Activated gamma-delta T cell treated with anti-CD3 and anti-CD28 coated beads, Interleukin-2, amount 50 U/mL, for 16 hours (primary cell): ENCODE results near the gene MSI2.

ENCODE experiments used
- DNase-seq: peaks from one replicate; pipeline ENCODE4 v3.0.0-alpha.2; 2020; ENCODE audit warnings: low read depth

MSI2 gene

GRCh38 chr17:57641761-57642160 is 385.4 kb downstream of the MSI2 start:
- DNase-seq, result no peak

- no peak for DNase-seq
These were observed 386.7 kb downstream of the MSI2 start for GRCh38 chr17:57643062-57643461.

GRCh38 chr17:57644326-57644725 is 388.0 kb downstream of the MSI2 start:
- DNase-seq, result no peak

- peak; percentile 8 for DNase-seq
These were observed 389.8 kb downstream of the MSI2 start for GRCh38 chr17:57645950-57646665.

DNA sequence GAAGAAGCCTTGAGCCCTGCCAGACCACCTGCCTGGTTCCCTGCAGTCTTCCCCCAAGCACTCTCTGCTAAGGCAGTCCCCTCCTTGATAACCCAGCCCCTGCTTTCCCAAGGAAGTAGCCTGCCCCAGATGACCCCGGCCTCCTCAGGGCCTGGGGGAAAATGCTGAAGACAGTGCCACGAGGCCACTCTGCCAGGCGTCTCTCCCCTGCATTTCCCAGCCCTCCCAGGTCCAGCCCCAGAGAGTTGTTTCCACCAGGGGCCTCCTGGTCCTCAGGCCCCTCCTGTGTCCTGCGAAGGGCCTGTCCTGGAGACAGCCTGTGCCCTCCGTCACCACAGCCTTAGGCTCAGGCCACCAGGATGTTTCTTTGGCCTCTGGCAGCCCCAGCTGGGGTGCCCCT is 392.4 kb downstream of the MSI2 start:
- DNase-seq, result no peak

DNA sequence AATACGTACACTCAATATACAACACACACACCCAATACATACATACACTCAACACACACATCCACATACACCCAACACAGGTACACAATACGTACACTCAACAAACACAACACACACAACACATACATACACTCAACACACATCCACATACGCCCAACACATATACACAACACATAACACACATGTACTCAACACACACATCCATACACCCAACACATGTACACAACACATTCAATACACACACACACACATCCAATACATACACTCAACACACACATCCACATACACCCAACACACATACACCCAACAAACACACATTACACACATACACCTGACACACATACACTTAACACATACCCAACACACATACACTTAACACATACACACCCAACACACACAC is 392.9 kb downstream of the MSI2 start:
- no peak for DNase-seq

- DNase-seq, result no peak
These were observed 393.6 kb downstream of the MSI2 start for GRCh38 chr17:57649731-57650484.

DNA sequence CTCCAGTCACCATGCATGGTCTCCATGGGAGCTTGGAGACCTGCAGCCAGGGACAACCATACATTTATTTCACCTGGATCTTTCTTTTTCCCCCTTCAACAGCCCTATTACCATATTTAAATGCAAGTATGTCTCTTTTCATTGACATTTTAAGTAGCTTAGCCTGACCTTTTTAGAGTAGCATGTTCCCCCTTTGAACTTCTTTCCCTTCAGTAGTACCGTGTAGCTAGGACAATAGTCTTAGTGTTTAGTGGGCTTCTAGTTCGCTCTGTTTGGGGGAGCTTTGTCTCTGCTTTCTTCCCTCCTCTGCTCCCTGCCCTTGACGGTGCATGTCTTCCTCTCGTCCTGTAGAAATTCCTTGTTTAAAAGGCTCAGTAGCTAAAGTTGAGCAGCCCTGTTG is 394.2 kb downstream of the MSI2 start:
- no peak for DNase-seq

- DNase-seq, result no peak
These were observed 395.1 kb downstream of the MSI2 start for GRCh38 chr17:57651451-57651850.

DNA sequence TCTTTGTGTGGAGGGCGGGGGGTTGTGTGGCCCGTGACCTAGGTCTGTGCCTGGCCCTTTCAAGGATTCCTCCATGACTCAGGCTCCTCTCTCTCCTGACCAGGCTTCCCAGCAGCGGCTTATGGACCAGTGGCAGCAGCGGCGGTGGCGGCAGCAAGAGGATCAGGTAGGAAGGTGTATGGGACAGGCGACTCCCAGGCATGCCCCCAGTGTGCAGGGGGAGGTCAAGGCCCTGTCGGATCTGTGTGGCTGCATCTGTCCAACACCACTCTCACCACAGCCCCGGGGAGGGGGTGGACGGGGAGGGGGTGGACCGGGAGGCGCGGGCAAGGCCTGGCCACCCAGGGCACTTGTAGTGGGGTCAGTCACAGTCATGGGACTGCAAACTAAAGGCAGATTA is 395.7 kb downstream of the MSI2 start:
- no peak for DNase-seq

DNA sequence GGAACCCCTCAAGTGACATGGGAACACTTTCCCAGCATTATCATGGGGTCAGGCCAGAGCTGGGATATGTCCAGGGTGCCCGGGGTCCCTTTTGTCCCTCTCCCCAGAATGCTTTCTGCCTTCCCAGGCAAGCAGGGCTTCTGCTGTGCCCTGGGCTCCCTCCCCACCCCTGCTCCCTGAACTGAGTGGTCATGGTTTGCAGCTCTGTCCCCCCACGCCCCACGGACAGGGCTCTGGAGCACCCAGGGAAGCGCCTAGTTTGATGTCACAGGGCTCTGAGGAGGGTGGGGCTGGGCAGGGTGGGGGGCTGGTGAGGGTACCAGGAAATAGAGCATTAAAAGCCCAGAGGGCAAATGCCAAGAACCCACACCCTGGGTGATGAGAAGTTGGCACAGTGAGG is 396.5 kb downstream of the MSI2 start:
- no peak for DNase-seq

GRCh38 chr17:57653279-57653678 is 397.0 kb downstream of the MSI2 start:
- DNase-seq, result no peak

DNA sequence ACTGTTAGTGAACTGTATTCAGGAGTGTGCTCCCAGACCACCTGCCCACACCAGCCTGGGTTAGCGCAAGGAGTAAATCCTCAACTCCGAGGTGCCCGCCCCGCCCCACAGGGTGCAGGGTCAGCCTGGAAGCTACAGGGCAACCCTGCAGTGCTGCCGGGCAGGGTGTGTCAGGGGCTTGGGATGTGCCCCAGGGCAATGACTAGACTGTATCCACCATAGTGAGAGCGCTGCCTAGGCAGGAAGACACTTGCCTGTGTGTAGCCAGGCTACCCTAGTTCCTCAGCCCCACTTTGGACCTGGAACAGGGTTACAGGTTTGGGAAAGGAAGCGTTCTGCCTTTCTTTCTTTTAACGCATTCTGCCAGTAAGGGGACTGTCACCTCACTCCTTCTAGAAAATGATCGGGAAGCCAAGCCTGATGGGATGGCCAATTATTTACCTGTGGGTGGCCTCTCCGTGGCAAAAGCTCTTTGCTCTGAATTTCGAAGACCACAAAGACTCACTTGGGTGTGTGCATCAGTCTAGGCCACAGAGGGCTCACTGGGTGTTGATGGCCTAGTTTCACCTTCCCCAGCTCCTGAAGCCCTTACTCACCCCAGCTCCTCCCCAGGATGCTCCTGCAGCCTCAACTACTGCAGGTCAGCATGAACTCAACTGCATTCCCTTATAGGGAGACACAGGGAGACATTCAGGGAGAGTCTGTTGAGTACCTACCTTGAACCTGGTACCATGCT is 397.9 kb downstream of the MSI2 start:
- no peak for DNase-seq

GRCh38 chr17:57655553-57655952 is 399.2 kb downstream of the MSI2 start:
- DNase-seq, result no peak

GRCh38 chr17:57657211-57657610 is 400.9 kb downstream of the MSI2 start:
- no peak for DNase-seq

GRCh38 chr17:57662041-57662440 is 405.7 kb downstream of the MSI2 start:
- no peak for DNase-seq

DNA sequence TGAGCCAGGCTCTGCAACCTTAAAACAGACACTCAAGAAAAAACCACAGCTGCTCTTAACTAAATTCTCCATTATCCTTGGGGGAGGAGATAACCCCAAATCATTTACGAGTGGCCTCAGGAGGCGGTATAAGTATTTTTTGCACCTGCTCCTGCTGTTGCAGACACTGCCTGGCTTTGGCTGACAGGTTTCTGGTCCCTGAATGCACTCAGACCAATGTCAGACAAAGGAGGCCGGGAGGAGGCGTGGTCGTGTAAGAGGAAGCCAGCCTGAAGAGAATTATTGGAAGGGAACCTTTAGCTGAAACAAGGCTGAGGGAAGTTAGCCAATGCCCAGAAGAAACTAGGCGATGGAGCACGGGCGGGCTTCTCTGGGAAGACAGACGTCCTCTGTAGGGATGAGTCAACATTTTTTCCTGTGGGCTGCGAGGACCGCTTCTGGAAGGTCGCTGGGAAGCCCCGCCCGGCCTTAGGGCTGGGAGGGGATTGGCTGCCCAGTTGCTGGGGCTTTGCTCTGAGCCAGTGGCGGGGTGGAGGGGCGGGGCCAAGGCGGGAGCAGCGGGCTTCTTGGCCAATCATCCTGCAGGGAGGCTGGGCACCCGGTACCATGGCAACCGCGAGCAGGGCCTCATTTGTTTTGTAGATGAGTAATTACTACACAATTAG is 406.5 kb downstream of the MSI2 start:
- no peak for DNase-seq

GRCh38 chr17:57663326-57664070 is 407.2 kb downstream of the MSI2 start:
- no peak for DNase-seq

GRCh38 chr17:57665128-57665527 is 408.8 kb downstream of the MSI2 start:
- DNase-seq, result no peak

DNA sequence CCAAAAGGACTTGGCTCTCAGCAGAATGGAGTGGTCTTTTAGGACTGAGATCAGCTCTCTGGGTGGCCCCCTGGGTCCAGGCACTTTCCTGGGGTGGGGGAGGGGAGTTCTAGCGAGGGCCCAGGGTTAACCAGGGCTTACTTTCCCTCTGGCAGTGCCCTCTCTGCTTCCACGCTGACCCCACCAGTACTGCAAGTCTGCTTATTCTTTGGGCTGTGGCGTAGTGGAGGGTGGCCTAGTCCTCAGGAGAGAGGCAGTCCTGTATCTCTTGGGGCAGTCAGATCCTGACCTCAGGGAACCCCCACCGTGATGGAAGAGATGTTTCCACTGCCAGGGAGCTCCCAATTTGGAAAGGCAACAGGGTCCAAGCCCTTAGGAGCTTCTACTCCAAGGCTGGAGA is 409.4 kb downstream of the MSI2 start:
- no peak for DNase-seq

- no peak for DNase-seq
These were observed 410.0 kb downstream of the MSI2 start for GRCh38 chr17:57666201-57666870.
